ENCODE results near the gene PAPPA. TPM values are rescaled to one million over a fixed set of nuclear protein-coding genes. Genes with fewer than 3 reads are reported as not detected.

Gene PAPPA
- total and polyA plus RNA-seq, 9 of the 15 experiments (the other 6 are each of a cell fraction or from before 2014, with no cell fraction given) = 0.06 to 0.18 (median 0.11) TPM

DNA sequence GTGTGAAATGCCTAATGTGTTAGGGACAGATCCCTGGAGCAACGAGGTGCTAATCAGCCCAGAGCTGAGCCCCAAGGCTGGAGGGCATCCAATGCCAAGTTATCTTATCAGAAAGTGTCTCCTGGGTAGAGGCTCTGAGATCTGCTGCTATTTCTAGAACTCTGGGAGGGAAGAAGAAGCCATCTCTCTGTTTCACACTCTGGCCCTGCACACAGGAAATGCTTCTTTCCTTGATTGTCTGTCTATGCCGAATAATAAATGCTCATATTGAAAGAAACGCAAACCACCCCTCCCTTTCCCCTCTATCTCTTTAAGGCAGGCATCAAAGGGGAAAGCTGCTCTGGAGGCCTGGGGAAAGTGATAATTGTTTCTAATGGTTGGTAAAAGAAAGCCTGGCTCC lies 166.7 kb downstream of the PAPPA start (continued):
- TF ChIP-seq, protein P1, sequence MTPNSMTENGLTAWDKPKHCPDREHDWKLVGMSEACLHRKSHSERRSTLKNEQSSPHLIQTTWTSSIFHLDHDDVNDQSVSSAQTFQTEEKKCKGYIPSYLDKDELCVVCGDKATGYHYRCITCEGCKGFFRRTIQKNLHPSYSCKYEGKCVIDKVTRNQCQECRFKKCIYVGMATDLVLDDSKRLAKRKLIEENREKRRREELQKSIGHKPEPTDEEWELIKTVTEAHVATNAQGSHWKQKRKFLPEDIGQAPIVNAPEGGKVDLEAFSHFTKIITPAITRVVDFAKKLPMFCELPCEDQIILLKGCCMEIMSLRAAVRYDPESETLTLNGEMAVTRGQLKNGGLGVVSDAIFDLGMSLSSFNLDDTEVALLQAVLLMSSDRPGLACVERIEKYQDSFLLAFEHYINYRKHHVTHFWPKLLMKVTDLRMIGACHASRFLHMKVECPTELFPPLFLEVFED (CRISPR knock-in tag; conservative IDR thresholded peaks at IDR 0.05) = no peak
- TF ChIP-seq CBFA2T3 (IDR thresholded peaks at IDR 0.05) (peak; percentile 85), MIER1 (IDR thresholded peaks at IDR 0.05; ENCODE audit: low read depth) (no peak), NFE2L1 (tag; IDR thresholded peaks at IDR 0.05; ENCODE audit: borderline replicate concordance, low read depth) (no peak), SRF (CRISPR knock-in tag; IDR thresholded peaks at IDR 0.05) (no peak), NFIC (IDR thresholded peaks at IDR 0.05) (0 out of 2 replicates have a peak, but pooled peaks have one; percentile 38), CBFA2T2 (conservative IDR thresholded peaks at IDR 0.05) (peak; percentile 71), SRSF1 (IDR thresholded peaks at IDR 0.05; ENCODE audit: low read depth, low read length) (no peak), MYBL2 (IDR thresholded peaks at IDR 0.05; ENCODE audit: low read depth) (no peak), MYBL2 (CRISPR knock-in tag; IDR thresholded peaks at IDR 0.05; ENCODE audit: borderline replicate concordance) (no peak), NCOA2 (IDR thresholded peaks at IDR 0.05; ENCODE audit: partially characterized antibody in 2 of 2) (no peak), NFRKB (IDR thresholded peaks at IDR 0.05; ENCODE audit: low read depth) (no peak), BRD9 (IDR thresholded peaks at IDR 0.05; ENCODE audit: low read depth, partially characterized antibody) (no peak), ZNF444 (CRISPR knock-in tag; IDR thresholded peaks at IDR 0.05) (no peak), ZFP1 (CRISPR knock-in tag; IDR thresholded peaks at IDR 0.05) (no peak), NR2F6 (CRISPR knock-in tag; IDR thresholded peaks at IDR 0.05) (no peak), ZNF644 (tag; IDR thresholded peaks at IDR 0.05; ENCODE audit: low read depth) (no peak)
- TF ChIP-seq, protein P2, sequence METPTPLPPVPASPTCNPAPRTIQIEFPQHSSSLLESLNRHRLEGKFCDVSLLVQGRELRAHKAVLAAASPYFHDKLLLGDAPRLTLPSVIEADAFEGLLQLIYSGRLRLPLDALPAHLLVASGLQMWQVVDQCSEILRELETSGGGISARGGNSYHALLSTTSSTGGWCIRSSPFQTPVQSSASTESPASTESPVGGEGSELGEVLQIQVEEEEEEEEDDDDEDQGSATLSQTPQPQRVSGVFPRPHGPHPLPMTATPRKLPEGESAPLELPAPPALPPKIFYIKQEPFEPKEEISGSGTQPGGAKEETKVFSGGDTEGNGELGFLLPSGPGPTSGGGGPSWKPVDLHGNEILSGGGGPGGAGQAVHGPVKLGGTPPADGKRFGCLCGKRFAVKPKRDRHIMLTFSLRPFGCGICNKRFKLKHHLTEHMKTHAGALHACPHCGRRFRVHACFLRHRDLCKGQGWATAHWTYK (CRISPR knock-in tag; IDR thresholded peaks at IDR 0.05) = no peak
- TF ChIP-seq, protein P3, sequence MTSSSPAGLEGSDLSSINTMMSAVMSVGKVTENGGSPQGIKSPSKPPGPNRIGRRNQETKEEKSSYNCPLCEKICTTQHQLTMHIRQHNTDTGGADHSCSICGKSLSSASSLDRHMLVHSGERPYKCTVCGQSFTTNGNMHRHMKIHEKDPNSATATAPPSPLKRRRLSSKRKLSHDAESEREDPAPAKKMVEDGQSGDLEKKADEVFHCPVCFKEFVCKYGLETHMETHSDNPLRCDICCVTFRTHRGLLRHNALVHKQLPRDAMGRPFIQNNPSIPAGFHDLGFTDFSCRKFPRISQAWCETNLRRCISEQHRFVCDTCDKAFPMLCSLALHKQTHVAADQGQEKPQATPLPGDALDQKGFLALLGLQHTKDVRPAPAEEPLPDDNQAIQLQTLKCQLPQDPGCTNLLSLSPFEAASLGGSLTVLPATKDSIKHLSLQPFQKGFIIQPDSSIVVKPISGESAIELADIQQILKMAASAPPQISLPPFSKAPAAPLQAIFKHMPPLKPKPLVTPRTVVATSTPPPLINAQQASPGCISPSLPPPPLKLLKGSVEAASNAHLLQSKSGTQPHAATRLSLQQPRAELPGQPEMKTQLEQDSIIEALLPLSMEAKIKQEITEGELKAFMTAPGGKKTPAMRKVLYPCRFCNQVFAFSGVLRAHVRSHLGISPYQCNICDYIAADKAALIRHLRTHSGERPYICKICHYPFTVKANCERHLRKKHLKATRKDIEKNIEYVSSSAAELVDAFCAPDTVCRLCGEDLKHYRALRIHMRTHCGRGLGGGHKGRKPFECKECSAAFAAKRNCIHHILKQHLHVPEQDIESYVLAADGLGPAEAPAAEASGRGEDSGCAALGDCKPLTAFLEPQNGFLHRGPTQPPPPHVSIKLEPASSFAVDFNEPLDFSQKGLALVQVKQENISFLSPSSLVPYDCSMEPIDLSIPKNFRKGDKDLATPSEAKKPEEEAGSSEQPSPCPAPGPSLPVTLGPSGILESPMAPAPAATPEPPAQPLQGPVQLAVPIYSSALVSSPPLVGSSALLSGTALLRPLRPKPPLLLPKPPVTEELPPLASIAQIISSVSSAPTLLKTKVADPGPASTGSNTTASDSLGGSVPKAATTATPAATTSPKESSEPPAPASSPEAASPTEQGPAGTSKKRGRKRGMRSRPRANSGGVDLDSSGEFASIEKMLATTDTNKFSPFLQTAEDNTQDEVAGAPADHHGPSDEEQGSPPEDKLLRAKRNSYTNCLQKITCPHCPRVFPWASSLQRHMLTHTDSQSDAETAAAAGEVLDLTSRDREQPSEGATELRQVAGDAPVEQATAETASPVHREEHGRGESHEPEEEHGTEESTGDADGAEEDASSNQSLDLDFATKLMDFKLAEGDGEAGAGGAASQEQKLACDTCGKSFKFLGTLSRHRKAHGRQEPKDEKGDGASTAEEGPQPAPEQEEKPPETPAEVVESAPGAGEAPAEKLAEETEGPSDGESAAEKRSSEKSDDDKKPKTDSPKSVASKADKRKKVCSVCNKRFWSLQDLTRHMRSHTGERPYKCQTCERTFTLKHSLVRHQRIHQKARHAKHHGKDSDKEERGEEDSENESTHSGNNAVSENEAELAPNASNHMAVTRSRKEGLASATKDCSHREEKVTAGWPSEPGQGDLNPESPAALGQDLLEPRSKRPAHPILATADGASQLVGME (CRISPR knock-in tag; IDR thresholded peaks at IDR 0.05) = no peak
- TF ChIP-seq, protein P4, sequence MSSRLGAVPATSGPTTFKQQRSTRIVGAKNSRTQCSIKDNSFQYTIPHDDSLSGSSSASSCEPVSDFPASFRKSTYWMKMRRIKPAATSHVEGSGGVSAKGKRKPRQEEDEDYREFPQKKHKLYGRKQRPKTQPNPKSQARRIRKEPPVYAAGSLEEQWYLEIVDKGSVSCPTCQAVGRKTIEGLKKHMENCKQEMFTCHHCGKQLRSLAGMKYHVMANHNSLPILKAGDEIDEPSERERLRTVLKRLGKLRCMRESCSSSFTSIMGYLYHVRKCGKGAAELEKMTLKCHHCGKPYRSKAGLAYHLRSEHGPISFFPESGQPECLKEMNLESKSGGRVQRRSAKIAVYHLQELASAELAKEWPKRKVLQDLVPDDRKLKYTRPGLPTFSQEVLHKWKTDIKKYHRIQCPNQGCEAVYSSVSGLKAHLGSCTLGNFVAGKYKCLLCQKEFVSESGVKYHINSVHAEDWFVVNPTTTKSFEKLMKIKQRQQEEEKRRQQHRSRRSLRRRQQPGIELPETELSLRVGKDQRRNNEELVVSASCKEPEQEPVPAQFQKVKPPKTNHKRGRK (tag; IDR thresholded peaks at IDR 0.05) = no peak
